ENCODE measurements around the gene GJB5.

The GJB5 gene

DNA sequence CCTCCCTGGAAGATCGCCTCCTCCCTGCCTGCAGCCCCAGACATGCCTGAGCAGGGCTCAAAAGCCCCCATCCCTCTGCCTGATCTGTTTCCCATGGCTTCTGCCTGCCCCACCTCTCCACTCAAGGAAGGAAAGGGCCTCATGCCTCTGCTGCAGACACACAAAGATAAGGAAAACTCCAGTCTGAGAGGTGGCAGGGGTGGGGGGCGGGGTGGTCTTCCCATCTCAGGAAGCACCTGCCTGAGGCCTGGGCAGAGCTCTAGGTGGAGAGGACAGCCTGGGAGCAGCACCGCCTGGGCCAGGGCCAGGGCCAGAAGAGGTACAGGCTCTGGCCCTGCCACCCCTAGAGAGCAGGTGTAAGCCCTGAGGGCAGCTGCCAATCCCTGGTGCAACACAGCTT lies 22.1 kb downstream of the GJB5 start:
- CTCF ChIA-PET = interaction anchor here (0.9 to 1.3 kb wide), 2 partner anchors 15 to 34 kb away, joined by 3 to 4 read pairs; no protein-coding TSS in a partner anchor
- no peak for DNase-seq
- no peaks in the 10 kb centered on the region for H3K9me3 Mint-ChIP-seq
- no peak overlapping the region for H3K27ac Mint-ChIP-seq
- H3K4me3 Mint-ChIP-seq = no peak overlapping the region
- peaks cover 34% of the 10 kb centered on the region for H3K27me3 Mint-ChIP-seq
- H3K4me1 Mint-ChIP-seq = no peaks in the 10 kb centered on the region
- H3K36me3 Mint-ChIP-seq = no peaks in the 10 kb centered on the region

GRCh38 chr1:34777519-34778321 lies 22.9 kb downstream of the GJB5 start:
- Mint-ChIP-seq H3K9me3 (no peaks in the 10 kb centered on the region), H3K4me1 (no peaks in the 10 kb centered on the region), H3K27me3 (peaks cover 42% of the 10 kb centered on the region), H3K4me3 (no peak overlapping the region), H3K27ac (no peak overlapping the region), H3K36me3 (no peaks in the 10 kb centered on the region)
- CTCF ChIA-PET = interaction anchor here (1.4 kb wide), 1 partner anchor 74 kb away, joined by 4 read pairs; no protein-coding TSS in a partner anchor
- no peak for DNase-seq

- DNase-seq = no peak
- no peak overlapping the region for H3K4me3 Mint-ChIP-seq
- no peak overlapping the region for H3K27ac Mint-ChIP-seq
- CTCF ChIA-PET = interaction anchor here (1.4 kb wide), 1 partner anchor 74 kb away, joined by 4 read pairs; no protein-coding TSS in a partner anchor
- H3K36me3 Mint-ChIP-seq = no peaks in the 10 kb centered on the region
- no peaks in the 10 kb centered on the region for H3K9me3 Mint-ChIP-seq
- H3K27me3 Mint-ChIP-seq = peaks cover 49% of the 10 kb centered on the region
- H3K4me1 Mint-ChIP-seq = no peaks in the 10 kb centered on the region
Measured at GRCh38 chr1:34778381-34778780, 23.5 kb downstream of the GJB5 start.

DNA sequence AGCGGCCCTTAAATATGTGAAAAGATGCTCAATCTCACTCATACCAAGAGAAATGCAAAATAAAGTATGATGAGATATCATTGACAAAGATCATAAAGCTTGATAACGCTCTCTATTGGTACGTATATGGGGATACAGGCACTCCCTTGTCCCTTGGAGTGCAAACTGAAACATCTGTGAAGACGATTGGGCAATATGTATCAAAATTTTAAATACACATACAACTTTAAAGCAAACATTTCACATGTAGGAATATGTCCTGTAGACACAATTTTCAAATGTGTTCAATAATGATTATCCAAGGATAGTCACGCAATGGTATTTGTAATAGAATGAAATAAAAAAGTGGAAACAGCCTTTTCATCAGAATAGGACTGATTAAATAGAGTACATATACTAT lies 24.2 kb downstream of the GJB5 start:
- CTCF ChIA-PET = interaction anchor here (1.4 kb wide), 1 partner anchor 73 kb away, joined by 4 read pairs; no protein-coding TSS in a partner anchor
- DNase-seq = no peak
- peaks cover 55% of the 10 kb centered on the region for H3K27me3 Mint-ChIP-seq

DNA sequence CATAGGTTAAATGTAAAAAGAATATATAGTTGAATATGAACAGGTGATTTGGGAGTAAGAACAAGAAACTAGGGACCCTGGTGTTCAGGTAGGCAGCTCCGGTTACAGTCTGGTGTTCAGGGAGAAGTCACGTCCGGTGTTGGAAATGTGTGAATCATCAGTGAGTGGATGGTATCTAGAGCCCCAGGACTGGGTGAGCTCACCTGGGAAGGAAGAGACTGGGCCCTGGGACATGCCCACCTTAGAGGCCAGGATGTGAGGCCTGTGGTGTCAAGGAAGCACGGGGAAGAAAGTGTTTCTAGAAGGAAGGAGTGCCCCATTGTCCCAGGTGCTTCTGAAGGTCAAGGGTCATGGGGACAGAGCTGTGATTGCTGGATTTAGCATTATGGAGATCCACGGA lies 24.7 kb downstream of the GJB5 start:
- DNase-seq = no peak
- peaks cover 56% of the 10 kb centered on the region for H3K27me3 Mint-ChIP-seq
- no peaks in the 10 kb centered on the region for H3K9me3 Mint-ChIP-seq
- no peak overlapping the region for H3K27ac Mint-ChIP-seq
- no peaks in the 10 kb centered on the region for H3K4me1 Mint-ChIP-seq
- CTCF ChIA-PET = no interaction called here
- no peaks in the 10 kb centered on the region for H3K36me3 Mint-ChIP-seq
- H3K4me3 Mint-ChIP-seq = no peak overlapping the region

More for the DNA sequence above, 24.2 kb downstream of the GJB5 start:
- H3K36me3 Mint-ChIP-seq = no peaks in the 10 kb centered on the region
- H3K4me3 Mint-ChIP-seq = no peak overlapping the region
- no peaks in the 10 kb centered on the region for H3K9me3 Mint-ChIP-seq
- no peak overlapping the region for H3K27ac Mint-ChIP-seq
- H3K4me1 Mint-ChIP-seq = no peaks in the 10 kb centered on the region

- no peak overlapping the region for H3K4me3 Mint-ChIP-seq
- H3K4me1 Mint-ChIP-seq = no peaks in the 10 kb centered on the region
- no peaks in the 10 kb centered on the region for H3K9me3 Mint-ChIP-seq
- CTCF ChIA-PET = no interaction called here
- H3K27me3 Mint-ChIP-seq = peaks cover 57% of the 10 kb centered on the region
- DNase-seq = no peak
- H3K36me3 Mint-ChIP-seq = no peaks in the 10 kb centered on the region
- H3K27ac Mint-ChIP-seq = no peak overlapping the region
Measured at GRCh38 chr1:34779962-34780361, 25.1 kb downstream of the GJB5 start.

- H3K4me1 Mint-ChIP-seq = no peaks in the 10 kb centered on the region
- no peak overlapping the region for H3K4me3 Mint-ChIP-seq
- CTCF ChIA-PET = interaction anchor here (1.2 kb wide), 1 partner anchor 72 kb away, joined by 3 read pairs; no protein-coding TSS in a partner anchor
- H3K9me3 Mint-ChIP-seq = no peaks in the 10 kb centered on the region
- DNase-seq = no peak
- H3K36me3 Mint-ChIP-seq = no peaks in the 10 kb centered on the region
- peaks cover 62% of the 10 kb centered on the region for H3K27me3 Mint-ChIP-seq
- no peak overlapping the region for H3K27ac Mint-ChIP-seq
Measured at GRCh38 chr1:34780528-34780927, 25.7 kb downstream of the GJB5 start.

DNA sequence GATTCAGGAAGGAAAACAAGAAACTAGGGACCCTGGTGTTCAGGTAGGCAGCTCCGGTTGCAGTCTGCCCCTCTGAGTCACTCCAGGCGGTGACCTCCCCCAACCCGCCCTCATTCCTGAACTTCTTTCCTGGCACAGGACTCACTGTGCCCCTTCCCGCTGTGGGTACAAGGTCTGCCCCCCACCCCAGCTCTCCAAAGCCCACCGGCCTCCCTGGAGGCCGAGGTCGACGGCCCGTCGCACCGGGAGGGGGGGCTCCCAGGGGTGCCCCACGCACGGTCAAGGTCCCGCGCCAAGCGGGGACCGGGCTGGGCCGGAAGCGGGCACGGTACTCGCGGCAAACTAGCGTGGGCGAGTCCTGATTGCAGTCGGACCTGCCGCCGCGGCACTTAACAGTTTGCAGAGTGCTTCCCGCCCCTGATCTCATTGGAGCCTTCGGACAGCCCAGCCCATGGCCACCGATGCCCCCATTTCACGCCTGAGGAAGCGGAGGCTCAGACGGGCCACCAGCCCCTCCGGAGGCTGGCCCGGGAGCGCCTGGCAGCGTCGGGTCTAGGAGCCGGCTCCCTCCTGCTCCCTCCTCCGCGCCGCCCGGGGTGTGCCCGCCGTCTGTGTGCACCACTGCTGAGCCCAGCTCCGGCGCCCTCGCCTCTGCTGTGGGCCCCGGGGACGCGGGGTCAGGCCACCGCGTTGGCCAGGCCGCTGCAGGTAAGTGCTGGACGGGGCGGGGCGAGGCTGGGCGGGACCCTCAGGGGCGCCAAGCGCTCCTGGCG lies 26.4 kb downstream of the GJB5 start, which contains the start of gene GJB3:
TSS of gene GJB3 (plus strand) at position 144 of the 773 bp plus-strand sequence. CDS start 3,549 bp downstream, outside the sequence.
- CTCF ChIA-PET = interaction anchor here (1.2 kb wide), 1 partner anchor 71 kb away, joined by 3 read pairs; no protein-coding TSS in a partner anchor
- H3K27me3 Mint-ChIP-seq = peaks cover 63% of the 10 kb centered on the region
- no peak within 1 kb of the TSS for H3K4me3 Mint-ChIP-seq
- H3K9me3 Mint-ChIP-seq = no peaks in the 10 kb centered on the region
- H3K36me3 Mint-ChIP-seq = no peaks in the 10 kb centered on the region
- no peak for DNase-seq
- no peaks in the 10 kb centered on the region for H3K4me1 Mint-ChIP-seq
- no peak within 1 kb of the TSS for H3K27ac Mint-ChIP-seq

DNA sequence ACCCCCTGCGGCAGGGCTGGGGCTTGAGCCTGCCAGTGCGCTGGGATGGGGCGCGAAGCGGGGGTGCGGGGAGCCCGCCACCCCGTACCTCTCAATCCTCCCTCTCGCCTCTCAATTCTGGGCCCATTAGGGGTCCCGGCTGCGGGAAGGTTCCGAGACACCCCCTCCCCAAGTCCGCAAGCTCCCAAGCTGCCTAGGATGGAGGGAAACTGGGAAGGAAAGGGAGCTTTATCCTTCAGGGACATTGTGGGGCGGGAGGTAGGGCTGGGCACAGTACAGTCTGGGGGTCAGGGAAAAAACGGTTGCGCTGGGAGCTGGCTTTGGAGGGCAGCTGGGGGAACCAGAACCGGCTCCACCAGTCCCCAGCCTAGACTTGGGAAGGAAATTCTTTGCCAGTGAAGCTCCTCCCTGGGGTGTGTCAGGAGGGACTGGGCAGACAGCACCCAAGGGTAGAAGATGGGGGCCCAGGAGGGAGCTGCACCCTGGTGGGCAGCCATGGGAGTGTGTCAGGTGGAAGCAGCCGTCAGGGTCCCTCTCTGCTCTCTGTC lies 27.1 kb downstream of the GJB5 start:
- CTCF ChIA-PET = no interaction called here
- Mint-ChIP-seq H3K27me3 (peaks cover 63% of the 10 kb centered on the region), H3K9me3 (no peaks in the 10 kb centered on the region), H3K4me1 (no peaks in the 10 kb centered on the region), H3K27ac (no peak overlapping the region), H3K36me3 (no peaks in the 10 kb centered on the region), H3K4me3 (no peak overlapping the region)
- no peak for DNase-seq

DNA sequence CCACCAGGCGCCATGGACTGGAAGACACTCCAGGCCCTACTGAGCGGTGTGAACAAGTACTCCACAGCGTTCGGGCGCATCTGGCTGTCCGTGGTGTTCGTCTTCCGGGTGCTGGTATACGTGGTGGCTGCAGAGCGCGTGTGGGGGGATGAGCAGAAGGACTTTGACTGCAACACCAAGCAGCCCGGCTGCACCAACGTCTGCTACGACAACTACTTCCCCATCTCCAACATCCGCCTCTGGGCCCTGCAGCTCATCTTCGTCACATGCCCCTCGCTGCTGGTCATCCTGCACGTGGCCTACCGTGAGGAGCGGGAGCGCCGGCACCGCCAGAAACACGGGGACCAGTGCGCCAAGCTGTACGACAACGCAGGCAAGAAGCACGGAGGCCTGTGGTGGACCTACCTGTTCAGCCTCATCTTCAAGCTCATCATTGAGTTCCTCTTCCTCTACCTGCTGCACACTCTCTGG lies 29.9 kb downstream of the GJB5 start:
- H3K27me3 Mint-ChIP-seq = peaks cover 58% of the 10 kb centered on the region

DNA sequence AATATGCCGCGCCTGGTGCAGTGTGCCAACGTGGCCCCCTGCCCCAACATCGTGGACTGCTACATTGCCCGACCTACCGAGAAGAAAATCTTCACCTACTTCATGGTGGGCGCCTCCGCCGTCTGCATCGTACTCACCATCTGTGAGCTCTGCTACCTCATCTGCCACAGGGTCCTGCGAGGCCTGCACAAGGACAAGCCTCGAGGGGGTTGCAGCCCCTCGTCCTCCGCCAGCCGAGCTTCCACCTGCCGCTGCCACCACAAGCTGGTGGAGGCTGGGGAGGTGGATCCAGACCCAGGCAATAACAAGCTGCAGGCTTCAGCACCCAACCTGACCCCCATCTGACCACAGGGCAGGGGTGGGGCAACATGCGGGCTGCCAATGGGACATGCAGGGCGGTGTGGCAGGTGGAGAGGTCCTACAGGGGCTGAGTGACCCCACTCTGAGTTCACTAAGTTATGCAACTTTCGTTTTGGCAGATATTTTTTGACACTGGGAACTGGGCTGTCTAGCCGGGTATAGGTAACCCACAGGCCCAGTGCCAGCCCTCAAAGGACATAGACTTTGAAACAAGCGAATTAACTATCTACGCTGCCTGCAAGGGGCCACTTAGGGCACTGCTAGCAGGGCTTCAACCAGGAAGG lies 30.5 kb downstream of the GJB5 start:
- CTCF ChIA-PET = no interaction called here
- Mint-ChIP-seq H3K27me3 (peaks cover 53% of the 10 kb centered on the region), H3K9me3 (no peaks in the 10 kb centered on the region), H3K4me1 (peaks cover 4% of the 10 kb centered on the region), H3K4me3 (no peak overlapping the region), H3K36me3 (no peaks in the 10 kb centered on the region), H3K27ac (no peak overlapping the region)
- no peak for DNase-seq

More for the DNA sequence above, 29.9 kb downstream of the GJB5 start:
- no peak for DNase-seq
- H3K9me3 Mint-ChIP-seq = no peaks in the 10 kb centered on the region
- H3K4me1 Mint-ChIP-seq = peaks cover under 1% of the 10 kb centered on the region
- H3K4me3 Mint-ChIP-seq = no peak overlapping the region
- no peak overlapping the region for H3K27ac Mint-ChIP-seq
- CTCF ChIA-PET = no interaction called here
- H3K36me3 Mint-ChIP-seq = no peaks in the 10 kb centered on the region

DNA sequence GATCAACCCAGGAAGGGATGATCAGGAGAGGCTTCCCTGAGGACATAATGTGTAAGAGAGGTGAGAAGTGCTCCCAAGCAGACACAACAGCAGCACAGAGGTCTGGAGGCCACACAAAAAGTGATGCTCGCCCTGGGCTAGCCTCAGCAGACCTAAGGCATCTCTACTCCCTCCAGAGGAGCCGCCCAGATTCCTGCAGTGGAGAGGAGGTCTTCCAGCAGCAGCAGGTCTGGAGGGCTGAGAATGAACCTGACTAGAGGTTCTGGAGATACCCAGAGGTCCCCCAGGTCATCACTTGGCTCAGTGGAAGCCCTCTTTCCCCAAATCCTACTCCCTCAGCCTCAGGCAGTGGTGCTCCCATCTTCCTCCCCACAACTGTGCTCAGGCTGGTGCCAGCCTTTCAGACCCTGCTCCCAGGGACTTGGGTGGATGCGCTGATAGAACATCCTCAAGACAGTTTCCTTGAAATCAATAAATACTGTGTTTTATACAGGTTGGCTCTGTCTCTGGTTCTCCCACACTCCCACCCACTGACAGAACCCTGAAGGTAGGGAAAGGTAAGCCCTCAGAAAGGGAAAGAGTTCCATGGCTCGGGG lies 31.1 kb downstream of the GJB5 start:
- Mint-ChIP-seq H3K4me1 (peaks cover 4% of the 10 kb centered on the region), H3K27ac (no peak overlapping the region), H3K4me3 (no peak overlapping the region)

GRCh38 chr1:34786521-34787325 lies 31.9 kb downstream of the GJB5 start:
- Mint-ChIP-seq H3K27me3 (peaks cover 55% of the 10 kb centered on the region), H3K4me1 (peaks cover 4% of the 10 kb centered on the region), H3K9me3 (no peaks in the 10 kb centered on the region), H3K27ac (no peak overlapping the region), H3K36me3 (no peaks in the 10 kb centered on the region), H3K4me3 (no peak overlapping the region)
- CTCF ChIA-PET = interaction anchor here (0.6 to 1.8 kb wide), 9 partner anchors 14 to 638 kb away, joined by 3 to 25 read pairs (median 3); no protein-coding TSS in a partner anchor
- peak; percentile 79 for DNase-seq

More for the DNA sequence above, 31.1 kb downstream of the GJB5 start:
- Mint-ChIP-seq H3K36me3 (no peaks in the 10 kb centered on the region), H3K27me3 (peaks cover 55% of the 10 kb centered on the region), H3K9me3 (no peaks in the 10 kb centered on the region)
- CTCF ChIA-PET = interaction anchor here (0.6 to 1.8 kb wide), 9 partner anchors 15 to 639 kb away, joined by 3 to 25 read pairs (median 3); no protein-coding TSS in a partner anchor
- no peak for DNase-seq
